Ishikawa (cell line): ENCODE data around the gene GNB5.

Experiments
- CEBPB ChIP-seq: IDR thresholded peaks from 2 replicates; pipeline ENCODE4 v1.6.1; 2012
- EGR1 ChIP-seq: IDR thresholded peaks from 2 replicates; pipeline ENCODE4 v1.6.1; 2012
- EP300 ChIP-seq: IDR thresholded peaks from 2 replicates; pipeline ENCODE4 v1.6.1; 2012; ENCODE audit warnings: borderline replicate concordance
- MAX ChIP-seq: IDR thresholded peaks from 2 replicates; pipeline ENCODE4 v1.6.1; 2012
- NFIC ChIP-seq: IDR thresholded peaks from 2 replicates; pipeline ENCODE4 v1.6.1; 2012
- RAD21 ChIP-seq: IDR thresholded peaks from 2 replicates; pipeline ENCODE4 v1.6.1; 2012; ENCODE audit warnings: low read depth
- TAF1 ChIP-seq: IDR thresholded peaks from 2 replicates; pipeline ENCODE4 v1.6.1; 2012; ENCODE audit warnings: low read depth, mild to moderate bottlenecking
- TCF12 ChIP-seq: IDR thresholded peaks from 2 replicates; pipeline ENCODE4 v1.6.1; 2012; ENCODE audit warnings: low read depth
- TF ChIP-seq, protein P1 (sequence below): IDR thresholded peaks from 2 replicates; pipeline ENCODE4 v1.6.1; 2012; ENCODE audit warnings: low read depth, mild to moderate bottlenecking
- TF ChIP-seq, protein P2 (sequence below): IDR thresholded peaks from 2 replicates; pipeline ENCODE4 v1.6.1; 2012

DNA sequence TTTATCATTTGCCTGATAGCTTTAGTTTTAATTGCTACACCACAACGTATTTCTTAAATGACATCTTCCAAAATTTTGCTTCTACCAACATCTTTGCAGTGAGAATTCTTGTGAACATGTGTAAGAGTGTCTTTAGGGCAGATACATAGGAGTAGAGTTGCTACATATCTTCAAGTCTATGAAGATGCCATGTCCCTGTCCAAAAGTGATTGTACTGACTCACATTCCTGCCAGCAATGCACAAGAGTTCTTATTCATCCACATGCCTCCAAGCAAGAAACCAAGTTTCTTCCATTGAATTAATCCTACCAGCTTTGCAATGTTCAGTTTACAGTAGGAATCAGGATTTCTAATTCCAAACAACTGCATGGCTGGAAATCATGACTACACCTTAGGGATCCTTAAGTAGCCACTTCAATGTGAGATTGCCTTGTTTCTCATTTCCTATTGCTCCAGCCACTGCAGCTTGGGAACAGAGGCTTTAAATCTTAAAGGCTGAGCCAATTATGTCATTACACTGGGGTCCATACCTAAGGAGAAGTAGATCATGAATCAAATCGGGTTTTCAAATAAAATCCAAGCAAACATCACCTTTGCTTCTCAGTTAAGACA is 123.1 kb downstream of the GNB5 start:
- TF ChIP-seq, protein P1, sequence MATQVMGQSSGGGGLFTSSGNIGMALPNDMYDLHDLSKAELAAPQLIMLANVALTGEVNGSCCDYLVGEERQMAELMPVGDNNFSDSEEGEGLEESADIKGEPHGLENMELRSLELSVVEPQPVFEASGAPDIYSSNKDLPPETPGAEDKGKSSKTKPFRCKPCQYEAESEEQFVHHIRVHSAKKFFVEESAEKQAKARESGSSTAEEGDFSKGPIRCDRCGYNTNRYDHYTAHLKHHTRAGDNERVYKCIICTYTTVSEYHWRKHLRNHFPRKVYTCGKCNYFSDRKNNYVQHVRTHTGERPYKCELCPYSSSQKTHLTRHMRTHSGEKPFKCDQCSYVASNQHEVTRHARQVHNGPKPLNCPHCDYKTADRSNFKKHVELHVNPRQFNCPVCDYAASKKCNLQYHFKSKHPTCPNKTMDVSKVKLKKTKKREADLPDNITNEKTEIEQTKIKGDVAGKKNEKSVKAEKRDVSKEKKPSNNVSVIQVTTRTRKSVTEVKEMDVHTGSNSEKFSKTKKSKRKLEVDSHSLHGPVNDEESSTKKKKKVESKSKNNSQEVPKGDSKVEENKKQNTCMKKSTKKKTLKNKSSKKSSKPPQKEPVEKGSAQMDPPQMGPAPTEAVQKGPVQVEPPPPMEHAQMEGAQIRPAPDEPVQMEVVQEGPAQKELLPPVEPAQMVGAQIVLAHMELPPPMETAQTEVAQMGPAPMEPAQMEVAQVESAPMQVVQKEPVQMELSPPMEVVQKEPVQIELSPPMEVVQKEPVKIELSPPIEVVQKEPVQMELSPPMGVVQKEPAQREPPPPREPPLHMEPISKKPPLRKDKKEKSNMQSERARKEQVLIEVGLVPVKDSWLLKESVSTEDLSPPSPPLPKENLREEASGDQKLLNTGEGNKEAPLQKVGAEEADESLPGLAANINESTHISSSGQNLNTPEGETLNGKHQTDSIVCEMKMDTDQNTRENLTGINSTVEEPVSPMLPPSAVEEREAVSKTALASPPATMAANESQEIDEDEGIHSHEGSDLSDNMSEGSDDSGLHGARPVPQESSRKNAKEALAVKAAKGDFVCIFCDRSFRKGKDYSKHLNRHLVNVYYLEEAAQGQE = no peak
- no peak for TF ChIP-seq TAF1
- no peak for TF ChIP-seq MAX
- no peak for TF ChIP-seq RAD21
- no peak for TF ChIP-seq EP300
- TF ChIP-seq CEBPB = no peak
- no peak for TF ChIP-seq EGR1
- TF ChIP-seq, protein P2, sequence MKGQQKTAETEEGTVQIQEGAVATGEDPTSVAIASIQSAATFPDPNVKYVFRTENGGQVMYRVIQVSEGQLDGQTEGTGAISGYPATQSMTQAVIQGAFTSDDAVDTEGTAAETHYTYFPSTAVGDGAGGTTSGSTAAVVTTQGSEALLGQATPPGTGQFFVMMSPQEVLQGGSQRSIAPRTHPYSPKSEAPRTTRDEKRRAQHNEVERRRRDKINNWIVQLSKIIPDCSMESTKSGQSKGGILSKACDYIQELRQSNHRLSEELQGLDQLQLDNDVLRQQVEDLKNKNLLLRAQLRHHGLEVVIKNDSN = no peak
- no peak for TF ChIP-seq TCF12
- TF ChIP-seq NFIC = no peak
